IPS-15b (cell line): Measurements from ENCODE around the gene CST9.
"Not testable (repeated sequence)": the region's sequence is repeated elsewhere in the genome, so short reads cannot be mapped to it uniquely, and the experiment has no call there.

Experiments used
- H3K27me3 ChIP-seq: one replicate; pipeline ENCODE4 v1.6.1; 2013; ENCODE audit warnings: low read length; ENCODE audit not compliant: control insufficient read depth, insufficient read depth
- H3K36me3 ChIP-seq: one replicate; pipeline ENCODE4 v1.6.1; 2013; ENCODE audit warnings: low read length; ENCODE audit not compliant: control insufficient read depth, insufficient read depth
- H3K4me1 ChIP-seq: one replicate; pipeline ENCODE4 v1.6.1; 2013; ENCODE audit warnings: mild to moderate bottlenecking, low read length; ENCODE audit not compliant: control insufficient read depth, insufficient read depth
- H3K4me3 ChIP-seq: one replicate; pipeline ENCODE4 v1.5.1; 2013; ENCODE audit warnings: low read depth, low read length
- H3K9ac ChIP-seq: one replicate; pipeline ENCODE4 v1.6.1; 2013; ENCODE audit warnings: low read depth, mild to moderate bottlenecking, low read length
- H3K9me3 ChIP-seq: one replicate; pipeline ENCODE4 v1.6.1; 2013; ENCODE audit warnings: mild to moderate bottlenecking, low read length; ENCODE audit not compliant: control insufficient read depth, insufficient read depth

Gene CST9

DNA sequence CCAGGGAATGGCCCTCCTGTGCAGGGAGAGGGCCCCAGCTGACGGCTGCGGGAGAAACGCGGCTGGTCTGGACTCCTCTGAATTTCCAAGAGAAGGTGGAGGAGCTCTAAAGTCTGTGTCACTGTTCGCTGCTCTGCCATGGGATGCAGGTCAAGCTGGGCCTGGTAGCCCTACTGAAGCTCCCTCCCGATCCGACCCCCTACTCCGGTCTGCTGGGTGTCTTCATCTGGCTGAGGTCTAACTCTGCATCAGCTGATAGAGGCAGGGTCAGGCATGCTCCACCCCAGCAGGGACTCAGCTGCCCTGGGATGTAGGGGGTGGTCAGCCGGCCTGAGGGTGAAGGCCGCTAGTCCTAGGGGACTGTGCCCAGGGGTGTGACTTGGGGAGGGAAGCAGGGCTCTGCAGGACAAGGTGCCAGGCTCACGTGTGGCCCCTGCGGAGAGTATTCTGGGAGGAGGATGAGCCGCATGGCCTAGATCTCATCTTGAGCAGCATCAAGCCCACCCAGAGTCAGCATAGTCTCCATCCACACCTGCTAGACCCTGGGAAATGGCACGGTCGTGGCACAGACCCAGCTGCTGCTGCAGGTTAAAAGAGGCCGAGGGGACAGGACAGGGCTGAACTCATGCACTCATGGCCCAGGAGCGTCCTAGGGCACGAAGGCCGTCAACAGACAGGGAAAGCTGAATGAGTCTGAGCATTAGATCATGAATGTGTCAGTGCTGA lies 30.6 kb upstream of the CST9 start:
- no peaks in the 10 kb centered on the region for H3K9me3 ChIP-seq
- peak overlapping the region; percentile 55 for H3K4me3 ChIP-seq
- H3K9ac ChIP-seq = no peak overlapping the region
- no peaks in the 10 kb centered on the region for H3K36me3 ChIP-seq
- peaks cover 5% of the 10 kb centered on the region for H3K4me1 ChIP-seq
- peaks cover 11% of the 10 kb centered on the region for H3K27me3 ChIP-seq

DNA sequence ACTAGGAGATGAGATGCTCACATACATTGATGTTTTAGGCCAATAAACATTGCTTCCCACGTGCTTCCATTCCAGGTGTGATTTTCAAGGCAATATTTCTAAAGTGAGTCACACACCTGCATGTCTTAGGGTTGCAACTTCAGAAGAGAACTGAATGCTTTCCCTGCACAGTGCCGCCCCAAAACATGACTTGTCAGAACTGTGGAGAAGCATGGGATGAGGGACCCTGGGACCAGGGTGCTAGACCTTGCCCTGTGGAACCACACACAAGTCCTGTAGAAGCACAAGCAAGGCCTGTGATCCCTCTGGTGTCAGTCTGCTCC lies 30.0 kb upstream of the CST9 start:
- not testable (repeated sequence) for H3K4me3 ChIP-seq, H3K9me3 ChIP-seq, H3K4me1 ChIP-seq, H3K9ac ChIP-seq, H3K36me3 ChIP-seq
- H3K27me3 ChIP-seq = peaks cover 11% of the 10 kb centered on the region

GRCh38 chr20:23634985-23635767 lies 29.5 kb upstream of the CST9 start:
- Histone ChIP-seq H3K4me3 (no peak overlapping the region), H3K9me3 (no peaks in the 10 kb centered on the region), H3K27me3 (peaks cover 11% of the 10 kb centered on the region), H3K36me3 (no peaks in the 10 kb centered on the region), H3K4me1 (peaks cover 5% of the 10 kb centered on the region), H3K9ac (no peak overlapping the region)

DNA sequence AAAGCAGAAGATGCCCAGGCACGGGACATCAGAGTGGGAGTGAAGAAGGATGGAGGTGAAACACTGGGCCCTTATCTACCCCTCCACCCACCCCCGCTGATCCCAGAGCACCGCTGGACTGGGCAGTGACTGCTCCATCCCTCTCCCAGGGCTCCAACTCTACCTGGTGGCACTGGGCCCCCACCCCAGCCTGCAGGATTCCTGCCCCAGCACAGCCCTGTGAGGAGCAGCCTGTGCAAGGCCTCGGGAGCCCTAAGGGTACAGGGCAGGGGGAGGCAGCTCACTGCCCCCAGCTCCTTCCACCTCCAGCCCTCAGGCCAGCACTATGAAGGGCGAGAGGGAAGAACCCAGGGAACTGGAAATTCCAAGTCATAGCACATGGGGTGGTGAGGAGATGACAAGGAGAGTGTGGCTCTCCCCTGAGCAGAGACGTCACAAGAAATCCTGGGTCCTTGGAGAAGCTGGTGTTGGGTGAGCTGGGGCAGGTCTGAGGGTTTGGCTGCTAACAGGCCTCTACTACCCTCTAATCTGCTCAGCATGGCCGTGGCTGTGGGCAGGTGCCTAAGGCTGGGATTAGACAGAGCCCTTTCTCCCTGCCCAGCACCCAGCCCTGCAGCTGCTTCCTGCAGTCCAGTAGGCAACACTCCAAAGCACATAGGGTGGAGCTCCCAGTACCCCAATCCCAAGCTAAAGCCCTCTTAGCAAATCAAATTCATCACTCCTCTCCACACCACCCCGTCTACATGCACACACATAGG lies 28.5 kb upstream of the CST9 start:
- H3K9me3 ChIP-seq = no peaks in the 10 kb centered on the region
- peaks cover 11% of the 10 kb centered on the region for H3K27me3 ChIP-seq
- no peak overlapping the region for H3K9ac ChIP-seq
- peaks cover 5% of the 10 kb centered on the region for H3K4me1 ChIP-seq
- no peak overlapping the region for H3K4me3 ChIP-seq
- no peaks in the 10 kb centered on the region for H3K36me3 ChIP-seq

- H3K4me3 ChIP-seq = no peak overlapping the region
- no peak overlapping the region for H3K9ac ChIP-seq
- peaks cover 7% of the 10 kb centered on the region for H3K4me1 ChIP-seq
- no peaks in the 10 kb centered on the region for H3K9me3 ChIP-seq
- H3K36me3 ChIP-seq = no peaks in the 10 kb centered on the region
- H3K27me3 ChIP-seq = peaks cover 11% of the 10 kb centered on the region
Observed at GRCh38 chr20:23632711-23633573, 27.2 kb upstream of the CST9 start.

DNA sequence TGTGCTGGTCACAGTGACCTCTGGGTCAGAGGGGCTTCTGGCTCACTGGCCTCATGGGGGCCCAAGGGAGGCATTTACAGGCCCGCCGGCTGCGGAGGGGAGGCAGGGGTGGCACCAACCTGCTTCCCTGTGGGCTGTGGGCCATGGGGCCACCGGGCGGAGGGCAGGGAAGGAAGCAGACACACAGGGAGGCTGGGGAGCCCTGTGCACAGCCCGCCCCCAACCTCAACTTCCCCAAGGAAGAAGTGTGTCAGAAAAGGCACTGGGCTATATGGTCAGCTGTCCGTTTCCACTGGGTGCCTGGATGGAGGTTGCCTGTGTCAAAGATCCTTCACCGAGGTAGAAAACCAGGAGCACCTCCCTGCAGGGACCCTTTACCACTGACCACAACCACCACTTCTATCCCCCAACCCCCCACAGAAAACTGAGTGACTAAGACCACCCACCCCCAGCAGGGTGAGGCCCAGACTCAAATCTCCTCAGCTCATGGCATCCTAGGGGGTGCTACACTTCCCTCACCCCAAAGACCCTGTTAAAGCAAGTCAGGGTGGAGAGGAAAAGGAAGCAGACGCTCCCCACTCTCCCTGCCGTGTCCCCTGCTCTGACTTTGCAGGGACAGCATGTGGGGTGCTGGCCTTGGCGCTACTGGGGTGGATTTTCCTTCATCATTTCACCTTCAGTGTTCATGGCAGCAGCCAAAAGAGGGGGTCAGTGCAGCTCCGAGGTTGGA lies 26.4 kb upstream of the CST9 start:
- Histone ChIP-seq H3K9me3 (no peaks in the 10 kb centered on the region), H3K27me3 (peaks cover 11% of the 10 kb centered on the region), H3K4me3 (no peak overlapping the region), H3K36me3 (no peaks in the 10 kb centered on the region), H3K9ac (no peak overlapping the region), H3K4me1 (peaks cover 7% of the 10 kb centered on the region)

DNA sequence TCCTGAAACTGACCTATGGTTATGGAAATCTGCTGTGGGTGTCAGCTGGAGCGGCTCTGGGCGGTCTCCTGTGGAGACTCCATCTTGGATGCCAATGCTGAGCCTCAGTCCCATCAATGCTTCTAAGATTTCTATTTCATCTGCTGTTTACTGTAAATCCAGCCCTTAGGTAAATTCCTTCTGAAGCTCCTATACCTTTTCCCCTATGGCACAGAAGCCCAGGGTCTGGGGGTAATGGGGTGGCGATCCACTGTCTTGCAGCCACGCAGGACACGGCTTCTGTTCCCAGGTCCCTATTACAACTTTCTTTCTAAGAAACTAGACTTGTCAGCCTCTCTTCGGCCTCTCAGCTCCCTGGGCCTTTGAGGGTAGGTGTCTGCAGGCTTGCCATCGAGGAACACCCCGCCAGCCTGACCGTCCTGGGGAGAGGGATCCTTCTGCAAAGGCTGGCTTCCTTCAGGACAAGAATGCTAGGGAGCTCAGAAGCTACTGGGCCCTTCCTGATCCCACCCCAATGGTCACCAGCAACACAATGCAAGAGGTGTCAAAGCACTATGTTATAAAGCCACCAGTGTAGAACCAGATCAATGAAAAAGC lies 25.6 kb upstream of the CST9 start:
- no peak overlapping the region for H3K4me3 ChIP-seq
- H3K9ac ChIP-seq = no peak overlapping the region
- H3K27me3 ChIP-seq = peaks cover 4% of the 10 kb centered on the region
- no peaks in the 10 kb centered on the region for H3K36me3 ChIP-seq
- no peaks in the 10 kb centered on the region for H3K9me3 ChIP-seq
- peaks cover 2% of the 10 kb centered on the region for H3K4me1 ChIP-seq

- Histone ChIP-seq H3K9ac (no peak overlapping the region), H3K9me3 (no peaks in the 10 kb centered on the region), H3K27me3 (no peaks in the 10 kb centered on the region), H3K4me3 (no peak overlapping the region), H3K4me1 (peaks cover 2% of the 10 kb centered on the region), H3K36me3 (no peaks in the 10 kb centered on the region)
Observed at GRCh38 chr20:23630392-23630849, 24.7 kb upstream of the CST9 start.

GRCh38 chr20:23629542-23630391 lies 24.1 kb upstream of the CST9 start:
- H3K4me1 ChIP-seq = peaks cover 2% of the 10 kb centered on the region
- H3K4me3 ChIP-seq = no peak overlapping the region
- H3K9ac ChIP-seq = no peak overlapping the region
- no peaks in the 10 kb centered on the region for H3K36me3 ChIP-seq
- no peaks in the 10 kb centered on the region for H3K9me3 ChIP-seq
- no peaks in the 10 kb centered on the region for H3K27me3 ChIP-seq

GRCh38 chr20:23629017-23629541 lies 23.4 kb upstream of the CST9 start:
- H3K4me3 ChIP-seq = no peak overlapping the region
- H3K4me1 ChIP-seq = peaks cover 2% of the 10 kb centered on the region
- H3K9me3 ChIP-seq = no peaks in the 10 kb centered on the region

More at GRCh38 chr20:23629017-23629541, 23.4 kb upstream of the CST9 start:
- Histone ChIP-seq H3K36me3 (no peaks in the 10 kb centered on the region), H3K27me3 (no peaks in the 10 kb centered on the region), H3K9ac (no peak overlapping the region)
